Measurements from ENCODE around the gene KLHL13.

GRCh38 chrX:117978402-117978801 lies 138.2 kb downstream of the KLHL13 start:
- TF ChIP-seq CTCF (conservative IDR thresholded peaks at IDR 0.05; ENCODE audit: low read length) (no peak), EZH2phosphoT487 (IDR thresholded peaks at IDR 0.05; ENCODE audit: borderline replicate concordance) (no peak)

All from Loucy (cell line).